Activated B cell treated with CpG ODN at 0.5 μM for 24 hours (primary cell): Measurements from ENCODE around the gene ZNF816. TPM values are rescaled to one million over a fixed set of nuclear protein-coding genes. Genes with fewer than 3 reads are reported as not detected.
"Not testable (repeated sequence)": the region's sequence is repeated elsewhere in the genome, so short reads cannot be mapped to it uniquely, and the experiment has no call there.

Experiments used
- ATAC-seq: fragments of 200-7000 bp; cut with Tn5 transposase; one replicate; pipeline ENCODE4 v1.10.0; 2021; ENCODE audit warnings: low read depth, mild to moderate bottlenecking, moderate library complexity
- CTCF ChIA-PET: fragments of 350-600 bp; sonication (Branson Sonifier 250); formaldehyde crosslinking; loops from one replicate; lab custom pipeline; 2021; ENCODE audit warnings: antibody characterized with exemption; lab: Charles Lee
- POLR2A ChIA-PET: fragments of 350-600 bp; sonication (Branson Sonifier 250); formaldehyde crosslinking; loops from one replicate; lab custom pipeline; 2021; ENCODE audit warnings: antibody characterized with exemption; lab: Charles Lee
- DNase-seq: peaks from one replicate; pipeline ENCODE4 v3.0.0; 2022
- H3K27ac Mint-ChIP-seq: one replicate; pipeline ENCODE4 v1.8.0; 2020; ENCODE audit warnings: mixed read lengths
- H3K27me3 Mint-ChIP-seq: one replicate; pipeline ENCODE4 v1.8.0; 2021; ENCODE audit warnings: mixed read lengths
- H3K36me3 Mint-ChIP-seq: one replicate; pipeline ENCODE4 v1.8.0; 2021; ENCODE audit warnings: low read depth, mixed read lengths
- H3K4me1 Mint-ChIP-seq: one replicate; pipeline ENCODE4 v1.8.0; 2021; ENCODE audit warnings: mixed read lengths
- H3K4me3 Mint-ChIP-seq: one replicate; pipeline ENCODE4 v1.8.0; 2020; ENCODE audit warnings: mild to moderate bottlenecking, mixed read lengths
- H3K9me3 Mint-ChIP-seq: one replicate; pipeline ENCODE4 v1.8.0; 2020; ENCODE audit warnings: mixed read lengths
- intact Hi-C: fragments of 100-400 bp; cut with micrococcal nuclease; formaldehyde crosslinking; loops from one replicate; pipeline ENCODE4 v1.15.1; 2024
- total RNA-seq: library from RNA; stranded (reverse); gene quantifications from 2 replicates; pipeline ENCODE4 v1.2.3, GENCODE V29; 2022
- TF ChIP-seq, protein P1 (sequence below): fragments of 200-600 bp; IDR thresholded peaks from one replicate; pipeline ENCODE4 v1.8.0; 2022; ENCODE audit warnings: antibody characterized with exemption, mild to moderate bottlenecking

Gene ZNF816
- total RNA-seq, 1 donor from 2014 or later, result 18.0 TPM

DNA sequence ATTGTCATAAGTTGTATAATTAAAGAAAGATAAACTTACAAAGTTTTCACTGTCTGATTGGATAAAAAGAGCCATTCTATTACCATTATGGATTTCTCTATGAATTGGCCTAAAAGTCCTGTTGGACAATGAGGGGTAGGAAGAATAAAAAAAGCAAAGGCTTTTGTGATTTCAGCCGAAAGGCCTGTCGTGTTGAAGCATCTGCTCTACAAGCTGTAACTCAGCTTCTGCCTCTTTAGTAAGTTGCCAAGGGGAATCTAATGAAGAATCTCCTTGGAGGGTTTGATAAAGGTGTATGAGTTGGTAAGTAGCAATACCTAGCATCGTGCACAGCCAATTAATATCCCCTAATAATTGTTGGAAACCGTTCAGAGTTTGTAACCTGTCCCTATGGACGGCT lies 25.8 kb upstream of the ZNF816 start:
- Mint-ChIP-seq H3K27ac (no peak overlapping the region), H3K9me3 (peaks cover 19% of the 10 kb centered on the region), H3K4me1 (peaks cover 6% of the 10 kb centered on the region), H3K4me3 (no peak overlapping the region), H3K27me3 (peaks cover 5% of the 10 kb centered on the region), H3K36me3 (peaks cover 8% of the 10 kb centered on the region)
- TF ChIP-seq, protein P1, sequence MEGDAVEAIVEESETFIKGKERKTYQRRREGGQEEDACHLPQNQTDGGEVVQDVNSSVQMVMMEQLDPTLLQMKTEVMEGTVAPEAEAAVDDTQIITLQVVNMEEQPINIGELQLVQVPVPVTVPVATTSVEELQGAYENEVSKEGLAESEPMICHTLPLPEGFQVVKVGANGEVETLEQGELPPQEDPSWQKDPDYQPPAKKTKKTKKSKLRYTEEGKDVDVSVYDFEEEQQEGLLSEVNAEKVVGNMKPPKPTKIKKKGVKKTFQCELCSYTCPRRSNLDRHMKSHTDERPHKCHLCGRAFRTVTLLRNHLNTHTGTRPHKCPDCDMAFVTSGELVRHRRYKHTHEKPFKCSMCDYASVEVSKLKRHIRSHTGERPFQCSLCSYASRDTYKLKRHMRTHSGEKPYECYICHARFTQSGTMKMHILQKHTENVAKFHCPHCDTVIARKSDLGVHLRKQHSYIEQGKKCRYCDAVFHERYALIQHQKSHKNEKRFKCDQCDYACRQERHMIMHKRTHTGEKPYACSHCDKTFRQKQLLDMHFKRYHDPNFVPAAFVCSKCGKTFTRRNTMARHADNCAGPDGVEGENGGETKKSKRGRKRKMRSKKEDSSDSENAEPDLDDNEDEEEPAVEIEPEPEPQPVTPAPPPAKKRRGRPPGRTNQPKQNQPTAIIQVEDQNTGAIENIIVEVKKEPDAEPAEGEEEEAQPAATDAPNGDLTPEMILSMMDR, result no peak
- CTCF ChIA-PET, result no interaction called here
- intact Hi-C loops, result no loop called here
- DNase-seq (no peak), ATAC-seq (no peak)
- POLR2A ChIA-PET, result no interaction called here

DNA sequence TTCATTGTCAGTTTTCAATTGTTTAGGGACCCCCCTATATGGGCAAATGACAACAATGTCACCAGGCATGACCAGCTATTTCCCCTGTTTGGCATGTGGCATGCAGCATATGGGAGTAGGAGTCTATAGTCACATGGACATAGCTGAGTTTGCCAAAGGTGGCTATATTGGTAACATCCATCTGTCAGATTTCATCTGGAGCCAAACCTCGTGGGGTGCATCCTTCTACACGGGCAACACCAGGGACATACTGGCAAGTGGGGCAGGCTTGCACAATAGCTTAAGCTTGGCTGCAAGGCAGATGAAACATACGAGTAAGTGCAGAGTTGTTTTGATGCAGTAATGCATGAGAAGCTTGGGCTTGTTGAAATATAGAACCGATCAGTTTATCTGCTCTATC lies 24.5 kb upstream of the ZNF816 start:
- TF ChIP-seq, protein P1, result no peak
- POLR2A ChIA-PET, result no interaction called here

DNA sequence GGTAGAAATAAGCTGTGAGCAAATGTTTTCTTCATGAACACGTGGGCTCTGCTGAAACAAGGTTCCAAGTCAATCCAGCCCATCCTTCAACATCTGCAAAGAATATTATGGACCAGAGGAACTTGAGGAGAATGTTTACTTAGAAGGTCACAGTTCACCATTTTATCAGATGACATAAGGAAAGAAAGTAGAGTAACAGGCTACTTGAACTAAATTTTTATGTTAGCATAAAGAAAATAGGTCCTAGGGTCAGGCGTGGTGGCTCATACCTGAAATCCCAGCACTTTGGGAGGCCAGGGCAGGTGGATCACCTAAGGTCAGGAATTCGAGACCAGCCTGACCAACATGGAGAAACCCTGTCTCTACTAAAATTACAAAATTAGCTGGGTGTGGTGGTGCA lies 20.5 kb upstream of the ZNF816 start:
- ATAC-seq, DNase-seq, POLR2A ChIA-PET, H3K27me3 Mint-ChIP-seq, H3K4me1 Mint-ChIP-seq, intact Hi-C loops, H3K36me3 Mint-ChIP-seq, H3K27ac Mint-ChIP-seq, CTCF ChIA-PET, H3K4me3 Mint-ChIP-seq: not testable (repeated sequence)
- peaks cover 11% of the 10 kb centered on the region for H3K9me3 Mint-ChIP-seq

More for the DNA sequence above, 24.5 kb upstream of the ZNF816 start:
- DNase-seq (no peak), ATAC-seq (no peak)
- CTCF ChIA-PET, result no interaction called here
- Mint-ChIP-seq H3K9me3 (peaks cover 18% of the 10 kb centered on the region), H3K36me3 (peaks cover 8% of the 10 kb centered on the region), H3K27me3 (peaks cover under 1% of the 10 kb centered on the region), H3K4me3 (no peak overlapping the region), H3K27ac (no peak overlapping the region), H3K4me1 (no peaks in the 10 kb centered on the region)
- intact Hi-C loops, result no loop called here

DNA sequence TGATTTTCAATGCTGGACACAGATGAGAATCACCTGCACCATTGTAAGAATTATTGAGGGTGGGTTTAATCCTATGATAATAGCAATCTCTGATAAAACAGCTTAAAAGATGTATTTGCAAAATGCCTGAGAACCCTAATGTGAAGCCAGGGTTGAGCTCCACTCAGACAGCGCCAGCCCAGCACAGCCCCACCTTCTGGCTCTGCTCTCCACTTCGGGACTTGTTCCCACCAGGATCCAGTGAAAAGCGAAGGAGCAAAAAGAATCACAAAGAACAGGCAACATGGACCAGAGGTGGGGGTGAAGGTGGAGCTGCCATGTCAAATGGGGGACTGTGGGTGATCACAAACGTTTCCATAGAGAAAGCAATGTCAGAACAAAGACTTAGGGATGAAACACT lies 18.6 kb upstream of the ZNF816 start:
- ChIA-PET CTCF (no interaction called here), POLR2A (no interaction called here)
- Mint-ChIP-seq H3K4me3 (no peak overlapping the region), H3K36me3 (peaks cover 8% of the 10 kb centered on the region), H3K27ac (no peak overlapping the region), H3K4me1 (no peaks in the 10 kb centered on the region), H3K27me3 (no peaks in the 10 kb centered on the region), H3K9me3 (peaks cover 5% of the 10 kb centered on the region)
- ATAC-seq, result no peak
- intact Hi-C loops, result no loop called here
- TF ChIP-seq, protein P1, result no peak
- no peak for DNase-seq

DNA sequence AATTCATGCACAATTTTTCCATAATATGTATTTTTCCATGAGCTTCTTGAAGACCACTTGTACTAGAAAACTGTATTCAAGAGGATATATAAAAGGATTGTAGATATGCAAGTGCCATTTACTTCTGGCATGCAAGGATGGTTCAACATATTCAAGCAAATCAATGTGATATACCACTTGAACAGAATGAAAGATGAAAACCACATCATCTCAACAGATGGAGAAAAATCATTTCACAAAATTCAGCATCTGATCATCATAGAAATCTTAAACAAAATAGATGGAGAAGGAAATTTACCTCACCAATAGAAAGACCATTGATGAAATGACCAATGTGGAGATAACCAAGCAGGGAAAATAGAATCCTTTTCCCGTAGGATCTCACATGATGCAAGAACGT lies 5.1 kb upstream of the ZNF816 start:
- no peak overlapping the region for H3K4me3 Mint-ChIP-seq
- no peak overlapping the region for H3K27ac Mint-ChIP-seq
- DNase-seq, result no peak
- ChIA-PET CTCF (no interaction called here), POLR2A (no interaction called here)
- peaks cover 3% of the 10 kb centered on the region for H3K27me3 Mint-ChIP-seq
- intact Hi-C loops, result no loop called here
- H3K36me3 Mint-ChIP-seq, result peaks cover 27% of the 10 kb centered on the region
- TF ChIP-seq, protein P1, result no peak
- ATAC-seq, result no peak
- H3K9me3 Mint-ChIP-seq, result peaks cover 28% of the 10 kb centered on the region
- peaks cover 13% of the 10 kb centered on the region for H3K4me1 Mint-ChIP-seq

DNA sequence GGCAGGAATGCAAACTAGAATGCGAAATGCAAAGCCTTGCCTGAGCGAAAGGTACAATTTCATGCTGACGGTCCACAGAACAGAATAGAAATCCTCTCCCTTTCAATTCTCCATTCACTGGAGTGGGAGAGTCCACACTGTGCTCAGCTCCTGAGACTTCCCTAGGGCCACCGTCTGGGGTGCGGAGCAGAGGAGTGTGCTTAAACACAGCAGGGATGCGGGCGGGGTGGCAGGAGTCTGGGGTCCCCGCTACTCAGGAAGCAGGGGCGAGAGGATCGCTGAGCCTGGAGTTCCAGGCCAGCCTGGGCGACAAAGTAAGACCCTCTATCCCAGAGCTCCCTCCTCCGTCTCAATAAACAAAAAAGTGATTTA lies 552 bp upstream of the ZNF816 start:
- peak; percentile 29 for DNase-seq
- Mint-ChIP-seq H3K4me1 (peaks cover 31% of the 10 kb centered on the region), H3K27me3 (no peaks in the 10 kb centered on the region), H3K9me3 (peaks cover 21% of the 10 kb centered on the region), H3K27ac (peak overlapping the region; percentile 92), H3K4me3 (peak overlapping the region; percentile 94), H3K36me3 (peaks cover 37% of the 10 kb centered on the region)
- peak; percentile 6 for ATAC-seq
- intact Hi-C loops, result loop anchor here (1.0 to 5.0 kb wide), 5 partner anchors 40 to 426 kb away; partner anchors contain the start of genes ZNF525, ZNF611, ZNF845 and ZNF888
- TF ChIP-seq, protein P1, result no peak
- CTCF ChIA-PET, result interaction anchor here (1.7 kb wide), 1 partner anchor 30 kb away, joined by 4 read pairs; no protein-coding TSS in a partner anchor
- POLR2A ChIA-PET, result interaction anchor here (0.7 to 2.1 kb wide), 9 partner anchors 20 to 774 kb away, joined by 3 to 7 read pairs (median 3); partner anchors contain the start of gene PPP2R1A
